Measurements from ENCODE around the gene ADRM1. TPM values are rescaled to one million over a fixed set of nuclear protein-coding genes. Genes with fewer than 3 reads are reported as not detected.

ADRM1 gene
- polyA plus RNA-seq (2012; ENCODE audit: insufficient read depth, insufficient read length): 145 TPM

- DNase-seq (ENCODE audit: low read depth, low spot score): peak; percentile 93
- H3K4me3 ChIP-seq (ENCODE audit: low read length): peak within 1 kb of the TSS; percentile 90
Observed at GRCh38 chr20:62302341-62303061, at the start of gene ADRM1. TSS of gene ADRM1 (plus strand) at chr20:62302997. CDS start at chr20:62303569, 572 bp downstream.

- no peak for DNase-seq (ENCODE audit: low read depth, low spot score)
- no peak overlapping the region for H3K4me3 ChIP-seq (ENCODE audit: low read length)
Observed at GRCh38 chr20:62253398-62253797, 49.4 kb upstream of the ADRM1 start.

- no peak overlapping the region for H3K4me3 ChIP-seq (ENCODE audit: low read length)
- DNase-seq (ENCODE audit: low read depth, low spot score): no peak
Observed at GRCh38 chr20:62254021-62254724, 48.6 kb upstream of the ADRM1 start.

- no peak for DNase-seq (ENCODE audit: low read depth, low spot score)
Observed at GRCh38 chr20:62255976-62256375, 46.8 kb upstream of the ADRM1 start.

GRCh38 chr20:62258499-62259293 lies 44.1 kb upstream of the ADRM1 start:
- no peak overlapping the region for H3K4me3 ChIP-seq (ENCODE audit: low read length)
- DNase-seq (ENCODE audit: low read depth, low spot score): no peak

More at GRCh38 chr20:62255976-62256375, 46.8 kb upstream of the ADRM1 start:
- no peak overlapping the region for H3K4me3 ChIP-seq (ENCODE audit: low read length)

GRCh38 chr20:62259294-62259565 lies 43.6 kb upstream of the ADRM1 start:
- no peak overlapping the region for H3K4me3 ChIP-seq (ENCODE audit: low read length)
- no peak for DNase-seq (ENCODE audit: low read depth, low spot score)

- DNase-seq (ENCODE audit: low read depth, low spot score): no peak
- H3K4me3 ChIP-seq (ENCODE audit: low read length): no peak overlapping the region
Observed at GRCh38 chr20:62262064-62262463, 40.7 kb upstream of the ADRM1 start.

GRCh38 chr20:62263396-62263795 lies 39.4 kb upstream of the ADRM1 start:
- no peak for DNase-seq (ENCODE audit: low read depth, low spot score)
- no peak overlapping the region for H3K4me3 ChIP-seq (ENCODE audit: low read length)

GRCh38 chr20:62265365-62265764 lies 37.4 kb upstream of the ADRM1 start:
- no peak for DNase-seq (ENCODE audit: low read depth, low spot score)
- H3K4me3 ChIP-seq (ENCODE audit: low read length): no peak overlapping the region

- DNase-seq (ENCODE audit: low read depth, low spot score): peak; percentile 36
- no peak overlapping the region for H3K4me3 ChIP-seq (ENCODE audit: low read length)
Observed at GRCh38 chr20:62266340-62266739, 36.5 kb upstream of the ADRM1 start.

- DNase-seq (ENCODE audit: low read depth, low spot score): no peak
- H3K4me3 ChIP-seq (ENCODE audit: low read length): no peak overlapping the region
Observed at GRCh38 chr20:62266851-62267250, 35.9 kb upstream of the ADRM1 start.

GRCh38 chr20:62267543-62267942 lies 35.3 kb upstream of the ADRM1 start:
- no peak overlapping the region for H3K4me3 ChIP-seq (ENCODE audit: low read length)

GRCh38 chr20:62268228-62268900 lies 34.4 kb upstream of the ADRM1 start:
- no peak for DNase-seq (ENCODE audit: low read depth, low spot score)

More at GRCh38 chr20:62267543-62267942, 35.3 kb upstream of the ADRM1 start:
- DNase-seq (ENCODE audit: low read depth, low spot score): no peak

GRCh38 chr20:62269378-62269777 lies 33.4 kb upstream of the ADRM1 start:
- H3K4me3 ChIP-seq (ENCODE audit: low read length): no peak overlapping the region
- no peak for DNase-seq (ENCODE audit: low read depth, low spot score)

More at GRCh38 chr20:62268228-62268900, 34.4 kb upstream of the ADRM1 start:
- H3K4me3 ChIP-seq (ENCODE audit: low read length): no peak overlapping the region

GRCh38 chr20:62269871-62270270 lies 32.9 kb upstream of the ADRM1 start:
- no peak for DNase-seq (ENCODE audit: low read depth, low spot score)
- no peak overlapping the region for H3K4me3 ChIP-seq (ENCODE audit: low read length)

- DNase-seq (ENCODE audit: low read depth, low spot score): no peak
- H3K4me3 ChIP-seq (ENCODE audit: low read length): no peak overlapping the region
Observed at GRCh38 chr20:62272200-62272599, 30.6 kb upstream of the ADRM1 start.

- DNase-seq (ENCODE audit: low read depth, low spot score): no peak
- H3K4me3 ChIP-seq (ENCODE audit: low read length): no peak overlapping the region
Observed at GRCh38 chr20:62273416-62273815, 29.4 kb upstream of the ADRM1 start.

- no peak for DNase-seq (ENCODE audit: low read depth, low spot score)
- H3K4me3 ChIP-seq (ENCODE audit: low read length): no peak overlapping the region
Observed at GRCh38 chr20:62274332-62274950, 28.4 kb upstream of the ADRM1 start.

- DNase-seq (ENCODE audit: low read depth, low spot score): no peak
- no peak overlapping the region for H3K4me3 ChIP-seq (ENCODE audit: low read length)
Observed at GRCh38 chr20:62275219-62275618, 27.6 kb upstream of the ADRM1 start.
